K562 (cell line): ENCODE results near the gene ZNF689. TPM values are rescaled to one million over a fixed set of nuclear protein-coding genes. Genes with fewer than 3 reads are reported as not detected.
A peak's percentile ranks its signal among the peaks of the same experiment; 100 is the strongest.

ENCODE experiments used
- ATAC-seq: fragments of 200-7000 bp; cut with Tn5 transposase; 3 replicates; pipeline ENCODE4 v1.9.1; 2020; ENCODE audit warnings: moderate library complexity
- BruUV-seq: library from RNA; stranded (reverse); fragments of 400-500 nt; replicated peaks from 2 replicates; lab custom pipeline; 2021; lab: Mats Ljungman, UMichigan
- CTCF ChIA-PET: fragments of 300-600 bp; formaldehyde crosslinking; extraction: SDS; loops from one replicate; lab custom pipeline; 2021; ENCODE audit warnings: low intra/inter-chr PET ratio; lab: Yijun Ruan, JAX
- POLR2A ChIA-PET: fragments of 300-600, 350-650 bp; sonication (Branson Sonifier 250); formaldehyde crosslinking; extraction: SDS; loops from one replicate; lab custom pipeline; 2021; ENCODE audit warnings: antibody characterized with exemption, inconsistent platforms; lab: Yijun Ruan, JAX
- DNase-seq, 4 experiments: peaks; one replicate each; pipeline versions ENCODE4 v3.0.0 to v3.0.0-alpha.2; 2011 to 2018; ENCODE audit warnings: low spot score in 3 of 4, mixed read lengths in 3 of 4; ENCODE audit errors: extremely low read depth in 1 of 4
- FAIRE-seq: peaks from 2 replicates; lab custom pipeline; 2011; peaks lifted over from hg19 to GRCh38; lab: Jason Lieb, UNC
- H2AFZ ChIP-seq: 2 replicates; pipeline ENCODE4 v1.6.0; 2011; ENCODE audit warnings: low read depth, low read length, control low read depth, inconsistent platforms
- H3K27ac ChIP-seq: fragments of 200-600 bp; 3 replicates; pipeline ENCODE4 v1.8.0; 2011; ENCODE audit warnings: low read depth, mild to moderate bottlenecking, control low read depth, inconsistent platforms, low read length, moderate library complexity, mixed read lengths; ENCODE audit errors: extremely low read depth
- H3K27me3 ChIP-seq, 2 experiments: fragments of 300-600 bp in 1 of 2; 2 replicates in 1 of 2; 3 replicates in 1 of 2; pipeline versions ENCODE4 v1.6.0 to v1.8.0; 2011; ENCODE audit warnings: inconsistent platforms in 2 of 2, low read length in 2 of 2, mild to moderate bottlenecking in 1 of 2, mixed read lengths in 1 of 2, moderate library complexity in 1 of 2; ENCODE audit not compliant: control insufficient read depth in 2 of 2, insufficient read depth in 2 of 2
- H3K36me3 ChIP-seq: fragments of 300-600 bp; 3 replicates; pipeline ENCODE4 v1.8.0; 2011; ENCODE audit warnings: mild to moderate bottlenecking, low read length, inconsistent platforms; ENCODE audit not compliant: control insufficient read depth, insufficient read depth
- H3K4me1 ChIP-seq, 2 experiments: fragments of 200-600 bp in 1 of 2; replicated peaks in 1 of 2; 2 replicates in 1 of 2; 3 replicates in 1 of 2; pipeline versions ENCODE4 v1.5.1 to v1.8.0; 2011; ENCODE audit warnings: inconsistent platforms in 2 of 2, low read length in 2 of 2, mild to moderate bottlenecking in 1 of 2, mixed read lengths in 1 of 2, moderate library complexity in 1 of 2; ENCODE audit not compliant: control insufficient read depth in 2 of 2, insufficient read depth in 2 of 2
- H3K4me2 ChIP-seq: 2 replicates; pipeline ENCODE4 v1.6.1; 2011; ENCODE audit warnings: low read length, control low read depth, inconsistent platforms, mixed read lengths; ENCODE audit not compliant: insufficient read depth
- H3K4me3 ChIP-seq: fragments of 200-600 bp; sonication (generic), shearing (Covaris generic); 2 replicates; pipeline ENCODE4 v1.5.1; 2016; ENCODE audit warnings: control low read depth, inconsistent platforms
- H3K79me2 ChIP-seq: fragments of 200-600 bp; 3 replicates; pipeline ENCODE4 v1.8.0; 2011; ENCODE audit warnings: low read length, inconsistent platforms; ENCODE audit not compliant: control insufficient read depth, insufficient read depth
- H3K9ac ChIP-seq, 2 experiments: 2 replicates each; pipeline versions ENCODE4 v1.6.0 to v1.6.1; 2011; ENCODE audit warnings: low read depth in 2 of 2, low read length in 2 of 2, control low read depth in 1 of 2, inconsistent platforms in 1 of 2, mild to moderate bottlenecking in 1 of 2, mixed read lengths in 1 of 2; ENCODE audit not compliant: insufficient read depth in 1 of 2
- H3K9me1 ChIP-seq: one replicate; pipeline ENCODE4 v1.6.0; 2011; ENCODE audit warnings: inconsistent platforms, mild to moderate bottlenecking, low read length, moderate library complexity; ENCODE audit not compliant: control insufficient read depth, insufficient read depth
- H3K9me3 ChIP-seq: replicated peaks from 2 replicates; pipeline ENCODE4 v1.5.1; 2011; ENCODE audit warnings: low read depth, low read length, inconsistent platforms; ENCODE audit not compliant: control insufficient read depth, insufficient read depth
- H4K20me1 ChIP-seq: replicated peaks from 2 replicates; pipeline ENCODE4 v1.6.1; 2011; ENCODE audit warnings: low read length, inconsistent platforms, mixed read lengths; ENCODE audit not compliant: control insufficient read depth, insufficient read depth
- ARID1B ChIP-seq: fragments of 450-650 bp; IDR thresholded peaks from 2 replicates; pipeline ENCODE4 v1.6.1; 2016; ENCODE audit warnings: antibody characterized with exemption, mild to moderate bottlenecking, inconsistent platforms
- CBFB ChIP-seq: sonication (generic); formaldehyde crosslinking; IDR thresholded peaks from 2 replicates; pipeline ENCODE4 v1.4.0; 2020; ENCODE audit warnings: mild to moderate bottlenecking, missing genetic modification reagents
- CHD4 ChIP-seq: fragments of 200-600 bp; sonication (generic); IDR thresholded peaks from 3 replicates; pipeline ENCODE4 v1.6.1; 2012; ENCODE audit warnings: low read depth, mild to moderate bottlenecking, mixed read lengths, low read length, inconsistent platforms; ENCODE audit not compliant: insufficient read depth, insufficient replicate concordance, poor library complexity, severe bottlenecking
- HMBOX1 ChIP-seq: sonication (generic); IDR thresholded peaks from 2 replicates; pipeline ENCODE4 v1.6.1; 2016
- HNRNPLL ChIP-seq: fragments of 200-400 bp; formaldehyde crosslinking; IDR thresholded peaks from 2 replicates; pipeline ENCODE4 v1.6.1; 2017; ENCODE audit warnings: low read length, low read depth, mild to moderate bottlenecking; ENCODE audit not compliant: poor library complexity, severe bottlenecking
- KDM2B ChIP-seq: fragments of 250-450 bp; sonication (Bioruptor Pico); IDR thresholded peaks from 2 replicates; pipeline ENCODE4 v1.8.0; 2021; ENCODE audit warnings: mild to moderate bottlenecking, moderate library complexity
- SPI1 ChIP-seq: IDR thresholded peaks from 2 replicates; pipeline ENCODE4 v1.6.1; 2011; ENCODE audit warnings: low read depth, low read length, control low read depth, borderline replicate concordance
- TBP ChIP-seq: optimal IDR thresholded peaks from 2 replicates; pipeline ENCODE3; 2011; ENCODE audit warnings: low read depth, low read length, improper control_type of control experiment
- THRA ChIP-seq: fragments of 450-650 bp; IDR thresholded peaks from 2 replicates; pipeline ENCODE4 v1.6.1; 2017; ENCODE audit warnings: mild to moderate bottlenecking, moderate library complexity
- ZNF212 ChIP-seq: fragments of 450-650 bp; formaldehyde crosslinking; IDR thresholded peaks from 2 replicates; pipeline ENCODE4 v1.4.0; 2020; ENCODE audit warnings: mild to moderate bottlenecking
- ZNF23 ChIP-seq: fragments of 250-450 bp; sonication (Bioruptor Pico); IDR thresholded peaks from 2 replicates; pipeline ENCODE4 v1.4.0; 2020; ENCODE audit warnings: mild to moderate bottlenecking
- ZNF512 ChIP-seq: IDR thresholded peaks from 2 replicates; pipeline ENCODE4 v1.6.1; 2016; ENCODE audit warnings: missing genetic modification characterization, missing compliant biosample characterization
- ZNF77 ChIP-seq: fragments of 250-450 bp; sonication (Bioruptor Pico); IDR thresholded peaks from 2 replicates; pipeline ENCODE4 v1.5.0; 2020
- ZZZ3 ChIP-seq: fragments of 450-650 bp; IDR thresholded peaks from 2 replicates; pipeline ENCODE4 v1.6.1; 2016; ENCODE audit warnings: antibody characterized with exemption, mild to moderate bottlenecking, moderate library complexity
- WGBS: fragments of 100-300 bp; shearing (Covaris generic); methylation state at CpG from one replicate; pipeline ENCODE4 v1.1.6; 2016; ENCODE audit warnings: low coverage, mixed read lengths; ENCODE audit not compliant: insufficient coverage; ENCODE audit errors: missing lambda C conversion rate; 5-methylcytosine and 5-hydroxymethylcytosine counted together
- in situ Hi-C: fragments of 300-500 bp; cut with MboI; formaldehyde crosslinking; loops from 4 replicates; pipeline ENCODE4 v1.15.0; 2018; ENCODE audit warnings: inconsistent platforms, mixed read lengths
- intact Hi-C: fragments of 100-400 bp; cut with micrococcal nuclease; formaldehyde crosslinking; loops from 2 replicates; pipeline ENCODE4 v1.14.2; 2022
- polyA plus RNA-seq, 8 experiments: library from polyadenylated mRNA; depleted of rRNA in 4 of 8; stranded (reverse) in 5 of 8; unstranded in 3 of 8; fragments of >200 nt; fragmentation: Nextera tagmentation in 2 of 8; fragmentation: Illumina TruSeq in 1 of 8; extraction: Ambion mirVana in 2 of 8; extraction: Trizol in 1 of 8; gene quantifications; 2 replicates each; pipeline versions ENCODE4 v1.2.1 to v1.2.3, GENCODE V29; 2011 to 2014; ENCODE audit warnings: inconsistent platforms in 1 of 8, missing spikeins in 1 of 8
- total RNA-seq, 7 experiments: library from RNA; depleted of rRNA in 6 of 7; stranded (reverse); fragments of >200 nt in 6 of 7; fragmentation: Illumina TruSeq in 2 of 7; extraction: Trizol in 2 of 7; gene quantifications; 2 replicates each; pipeline versions ENCODE4 v1.2.1 to v1.2.3, GENCODE V29; 2011 to 2021; ENCODE audit warnings: low replicate concordance in 1 of 7

The ZNF689 gene
- total and polyA plus RNA-seq, 9 of the 15 experiments (the other 6 are each of a cell fraction or from before 2014, with no cell fraction given): 5.4 to 15.4 (median 10.8) TPM

- whole genome bisulfite sequencing: 0% methylated on average over 22 of the region's 23 CpGs
- ChIA-PET POLR2A (interaction anchor here (0.6 to 4.2 kb wide), 11 partner anchors 9 to 227 kb away, joined by 3 to 28 read pairs (median 5); partner anchors contain the start of genes DCTPP1, ZNF688 and ZNF689), CTCF (interaction anchor here (1.1 kb wide), 1 partner anchor 50 kb away, joined by 6 read pairs; no protein-coding TSS in a partner anchor)
- Histone ChIP-seq H2AFZ (peak overlapping the region; percentile 95), H3K4me1 (peaks cover 9 to 40% of the 10 kb centered on the region in 2 experiments; a peak in 4 of 5 replicates), H3K9me1 (no peaks in the 10 kb centered on the region), H3K4me2 (peak overlapping the region; percentile 93), H3K9me3 (no peaks in the 10 kb centered on the region), H3K9ac (peak overlapping the region; percentile 98 to 99), H3K27me3 (no peaks in the 10 kb centered on the region), H3K4me3 (peak overlapping the region; percentile 61), H3K79me2 (peaks cover 65% of the 10 kb centered on the region), H3K36me3 (peaks cover 48% of the 10 kb centered on the region), H3K27ac (peak overlapping the region; percentile 99), H4K20me1 (no peaks in the 10 kb centered on the region)
- no peak for FAIRE-seq
- no TSS peak for BruUV-seq
- DNase-seq: peak in 3 of 4 experiments; percentile 31 to 56 (median 36)
- intact Hi-C loops: loop anchor here (1.0 kb wide), 1 partner anchor 27 kb away; the partner anchor contains the start of gene ZNF764
- in situ Hi-C loops: no loop called here
- ATAC-seq: peak; percentile 36
- 0 out of 2 replicates have a peak, but pooled peaks have one; percentile 28 for TF ChIP-seq SPI1
- TF ChIP-seq ZNF77 (CRISPR knock-in tag): no peak
- no peak for TF ChIP-seq ZNF23
- TF ChIP-seq KDM2B: no peak
- TF ChIP-seq TBP: peak; percentile 28
- no peak for TF ChIP-seq THRA
- TF ChIP-seq ZZZ3: no peak
- no peak for TF ChIP-seq HNRNPLL
- no peak for TF ChIP-seq ZNF512 (tag)
- no peak for TF ChIP-seq HMBOX1
- no peak for TF ChIP-seq ZNF212
- TF ChIP-seq CBFB (CRISPR knock-in tag): no peak
- TF ChIP-seq CHD4: no peak
- no peak for TF ChIP-seq ARID1B
Observed at GRCh38 chr16:30585022-30585399, 25.2 kb downstream of the ZNF689 start.
